Upper lobe of right lung (tissue), 1 donor: ENCODE results near the gene ALS2CL. TPM values are rescaled to one million over a fixed set of nuclear protein-coding genes. Genes with fewer than 3 reads are reported as not detected.
A peak's percentile ranks its signal among the peaks of the same experiment; 100 is the strongest.

Source experiments
- ATAC-seq: fragments of 200-7000 bp; cut with Tn5 transposase; one replicate; pipeline ENCODE4 v1.9.1; 2020; ENCODE audit warnings: mild to moderate bottlenecking, moderate library complexity
- DNase-seq: peaks from one replicate; pipeline ENCODE4 v3.0.0-alpha.2; 2020
- H3K27ac ChIP-seq: fragments of 200-600 bp; one replicate; pipeline ENCODE4 v1.8.0; 2022
- H3K27me3 ChIP-seq: fragments of 200-600 bp; one replicate; pipeline ENCODE4 v1.8.0; 2022; ENCODE audit warnings: mild to moderate bottlenecking
- H3K36me3 ChIP-seq: fragments of 200-600 bp; one replicate; pipeline ENCODE4 v1.8.0; 2022
- H3K4me1 ChIP-seq: fragments of 200-600 bp; one replicate; pipeline ENCODE4 v1.8.0; 2022
- H3K4me3 ChIP-seq: fragments of 200-600 bp; one replicate; pipeline ENCODE4 v1.8.0; 2022; ENCODE audit warnings: mild to moderate bottlenecking
- H3K9me3 ChIP-seq: fragments of 200-600 bp; one replicate; pipeline ENCODE4 v1.8.0; 2022
- intact Hi-C: fragments of 100-400 bp; cut with DNase I; formaldehyde crosslinking; loops from one replicate; pipeline ENCODE4 v1.11.0; 2022
- total RNA-seq: library from RNA; stranded (reverse); fragmentation: NEBNext Ultra II Directional; extraction: Animal tissue kit (Norgen Biotek cat#: 25700); gene quantifications from one replicate; pipeline ENCODE4 v1.2.1, GENCODE V29; 2021
- TF ChIP-seq, protein P1 (sequence below): fragments of 200-600 bp; IDR thresholded peaks from one replicate; pipeline ENCODE4 v1.8.0; 2022; ENCODE audit warnings: antibody characterized with exemption
- donor health status: DM: no; HTN: yes; CAD: no; lungs with severe emphysema.

ALS2CL gene
- total RNA-seq, 1 donor from 2014 or later: 64.5 TPM

DNA sequence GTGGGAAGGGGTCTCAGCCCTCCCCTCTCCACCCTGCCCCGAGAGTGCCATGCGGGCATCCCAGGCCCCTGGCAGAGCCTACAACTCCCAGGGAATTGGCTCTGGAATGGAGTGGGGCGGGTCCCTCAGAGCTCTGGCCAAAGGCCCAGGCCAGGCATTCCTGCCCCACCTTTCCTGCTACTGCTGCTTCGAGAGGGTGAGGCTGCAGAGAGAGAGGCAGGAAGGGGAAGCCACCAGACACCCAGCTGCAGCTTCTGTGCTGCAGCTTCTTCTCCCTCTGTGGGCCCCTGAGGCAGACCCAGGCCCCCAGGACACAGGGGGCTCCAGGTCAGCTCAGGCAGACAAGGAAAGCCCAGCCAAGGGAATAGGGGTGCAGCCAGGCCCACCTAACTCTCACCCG, 2.7 kb downstream of the ALS2CL start:
- Histone ChIP-seq H3K27ac (peak overlapping the region; percentile 95), H3K4me1 (peaks cover 49% of the 10 kb centered on the region), H3K9me3 (no peaks in the 10 kb centered on the region), H3K4me3 (no peak overlapping the region), H3K27me3 (no peaks in the 10 kb centered on the region), H3K36me3 (no peaks in the 10 kb centered on the region)
- intact Hi-C loops: no loop called here
- DNase-seq (peak; percentile 83), ATAC-seq (peak; percentile 46)
- TF ChIP-seq, protein P1, sequence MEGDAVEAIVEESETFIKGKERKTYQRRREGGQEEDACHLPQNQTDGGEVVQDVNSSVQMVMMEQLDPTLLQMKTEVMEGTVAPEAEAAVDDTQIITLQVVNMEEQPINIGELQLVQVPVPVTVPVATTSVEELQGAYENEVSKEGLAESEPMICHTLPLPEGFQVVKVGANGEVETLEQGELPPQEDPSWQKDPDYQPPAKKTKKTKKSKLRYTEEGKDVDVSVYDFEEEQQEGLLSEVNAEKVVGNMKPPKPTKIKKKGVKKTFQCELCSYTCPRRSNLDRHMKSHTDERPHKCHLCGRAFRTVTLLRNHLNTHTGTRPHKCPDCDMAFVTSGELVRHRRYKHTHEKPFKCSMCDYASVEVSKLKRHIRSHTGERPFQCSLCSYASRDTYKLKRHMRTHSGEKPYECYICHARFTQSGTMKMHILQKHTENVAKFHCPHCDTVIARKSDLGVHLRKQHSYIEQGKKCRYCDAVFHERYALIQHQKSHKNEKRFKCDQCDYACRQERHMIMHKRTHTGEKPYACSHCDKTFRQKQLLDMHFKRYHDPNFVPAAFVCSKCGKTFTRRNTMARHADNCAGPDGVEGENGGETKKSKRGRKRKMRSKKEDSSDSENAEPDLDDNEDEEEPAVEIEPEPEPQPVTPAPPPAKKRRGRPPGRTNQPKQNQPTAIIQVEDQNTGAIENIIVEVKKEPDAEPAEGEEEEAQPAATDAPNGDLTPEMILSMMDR: no peak

- TF ChIP-seq, protein P1: no peak
- peaks cover 4% of the 10 kb centered on the region for H3K36me3 ChIP-seq
- no peak for ATAC-seq
These were observed 8.0 kb downstream of the ALS2CL start for GRCh38 chr3:46685446-46685845.

DNA sequence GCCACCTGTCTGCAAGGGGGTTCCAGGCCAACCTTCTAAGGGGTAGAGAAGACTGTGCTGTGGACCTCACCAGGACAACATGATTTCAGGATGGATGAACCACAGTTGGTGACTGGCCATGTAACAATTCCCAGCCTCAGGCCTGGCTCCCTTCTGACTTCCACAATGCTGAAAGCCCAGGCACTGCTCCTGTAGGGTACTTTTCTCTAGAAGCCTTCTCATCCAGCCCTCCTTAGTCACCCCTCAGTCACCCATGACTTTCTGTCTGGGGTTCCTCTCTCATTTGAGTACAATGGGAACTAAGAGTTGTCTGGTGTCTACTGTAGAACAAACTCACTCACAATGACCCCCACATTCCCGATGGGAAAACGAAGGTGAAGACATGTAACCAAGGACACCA, 8.6 kb downstream of the ALS2CL start:
- no peak for ATAC-seq
- intact Hi-C loops: no loop called here

More at GRCh38 chr3:46685446-46685845, 8.0 kb downstream of the ALS2CL start:
- no peak for DNase-seq
- H3K9me3 ChIP-seq: no peaks in the 10 kb centered on the region
- H3K27ac ChIP-seq: no peak overlapping the region
- intact Hi-C loops: no loop called here
- H3K4me1 ChIP-seq: peaks cover 5% of the 10 kb centered on the region
- H3K27me3 ChIP-seq: no peaks in the 10 kb centered on the region
- no peak overlapping the region for H3K4me3 ChIP-seq

GRCh38 chr3:46682974-46683373, 10.5 kb downstream of the ALS2CL start:
- H3K9me3 ChIP-seq: no peaks in the 10 kb centered on the region
- TF ChIP-seq, protein P1: no peak
- no peak for DNase-seq
- H3K4me1 ChIP-seq: no peaks in the 10 kb centered on the region
- H3K4me3 ChIP-seq: no peak overlapping the region
- H3K27ac ChIP-seq: no peak overlapping the region
- intact Hi-C loops: no loop called here
- H3K27me3 ChIP-seq: no peaks in the 10 kb centered on the region
- peaks cover 4% of the 10 kb centered on the region for H3K36me3 ChIP-seq
- no peak for ATAC-seq

More for the DNA sequence above, 8.6 kb downstream of the ALS2CL start:
- H3K4me3 ChIP-seq: no peak overlapping the region
- no peaks in the 10 kb centered on the region for H3K9me3 ChIP-seq
- H3K36me3 ChIP-seq: peaks cover 4% of the 10 kb centered on the region
- TF ChIP-seq, protein P1: no peak
- H3K27me3 ChIP-seq: no peaks in the 10 kb centered on the region
- no peak overlapping the region for H3K27ac ChIP-seq
- no peak for DNase-seq
- H3K4me1 ChIP-seq: no peaks in the 10 kb centered on the region

GRCh38 chr3:46681856-46682540, 11.5 kb downstream of the ALS2CL start:
- intact Hi-C loops: no loop called here
- H3K27ac ChIP-seq: no peak overlapping the region

More at GRCh38 chr3:46681856-46682540, 11.5 kb downstream of the ALS2CL start:
- H3K27me3 ChIP-seq: no peaks in the 10 kb centered on the region
- peaks cover 4% of the 10 kb centered on the region for H3K36me3 ChIP-seq
- ATAC-seq (no peak), DNase-seq (no peak)
- H3K9me3 ChIP-seq: no peaks in the 10 kb centered on the region
- no peak overlapping the region for H3K4me3 ChIP-seq
- TF ChIP-seq, protein P1: no peak
- no peaks in the 10 kb centered on the region for H3K4me1 ChIP-seq
